Body of pancreas (tissue), 4 donors: Measurements from ENCODE around the gene EPHB1.

Source experiments
- CTCF ChIP-seq, 7 experiments: fragments of 450-650 bp in 4 of 7; fragments of 200-600 bp in 3 of 7; sonication (generic) in 3 of 7; IDR thresholded peaks; one replicate each; pipeline ENCODE4 v1.5.1; 2016 to 2019; ENCODE audit warnings: antibody characterized with exemption in 7 of 7
- POLR2A ChIP-seq, 3 donors: fragments of 450-650 bp; IDR thresholded peaks; one replicate each; pipeline ENCODE4 v1.6.1; 2016; ENCODE audit warnings: antibody characterized with exemption in 3 of 3, mild to moderate bottlenecking in 2 of 3

- TF ChIP-seq POLR2A (IDR thresholded peaks at IDR 0.05): no peak
- no peak for TF ChIP-seq CTCF (IDR thresholded peaks at IDR 0.05)
Measured at GRCh38 chr3:135075157-135075556, 280.1 kb downstream of the EPHB1 start.
